ENCODE data around the gene NAGPA.

The NAGPA gene

GRCh38 chr16:5001571-5001970 lies 32.2 kb downstream of the NAGPA start:
- TF ChIP-seq CTCF (IDR thresholded peaks at IDR 0.05), result no peak
- H3K36me3 ChIP-seq, result no peaks in the 10 kb centered on the region
- H3K4me3 ChIP-seq (ENCODE audit: low read depth in 1 of 2, low read length in 1 of 2), result no peak overlapping the region
- H3K4me1 ChIP-seq (ENCODE audit: control insufficient read depth in 1 of 2, insufficient read depth in 1 of 2, low read depth in 1 of 2, low read length in 1 of 2), result no peaks in the 10 kb centered on the region
- no peaks in the 10 kb centered on the region for H3K9me3 ChIP-seq
- peaks cover 12% of the 10 kb centered on the region for H3K27me3 ChIP-seq
- H3K27ac ChIP-seq, result no peak overlapping the region

GRCh38 chr16:5000573-5001001 lies 33.1 kb downstream of the NAGPA start:
- Histone ChIP-seq H3K36me3 (no peaks in the 10 kb centered on the region), H3K27ac (no peak overlapping the region), H3K4me3 (ENCODE audit: low read depth in 1 of 2, low read length in 1 of 2) (no peak overlapping the region), H3K9me3 (no peaks in the 10 kb centered on the region), H3K27me3 (peaks cover 15% of the 10 kb centered on the region), H3K4me1 (ENCODE audit: control insufficient read depth in 1 of 2, insufficient read depth in 1 of 2, low read depth in 1 of 2, low read length in 1 of 2) (no peaks in the 10 kb centered on the region)
- TF ChIP-seq CTCF (IDR thresholded peaks at IDR 0.05), result no peak

GRCh38 chr16:4994719-4995434 lies 38.9 kb downstream of the NAGPA start:
- H3K4me1 ChIP-seq (ENCODE audit: control insufficient read depth in 1 of 2, insufficient read depth in 1 of 2, low read depth in 1 of 2, low read length in 1 of 2), result no peaks in the 10 kb centered on the region
- TF ChIP-seq CTCF (IDR thresholded peaks at IDR 0.05), result no peak
- no peak overlapping the region for H3K27ac ChIP-seq
- H3K27me3 ChIP-seq, result peaks cover 10% of the 10 kb centered on the region
- no peaks in the 10 kb centered on the region for H3K9me3 ChIP-seq
- H3K36me3 ChIP-seq, result no peaks in the 10 kb centered on the region
- no peak overlapping the region for H3K4me3 ChIP-seq (ENCODE audit: low read depth in 1 of 2, low read length in 1 of 2)

DNA sequence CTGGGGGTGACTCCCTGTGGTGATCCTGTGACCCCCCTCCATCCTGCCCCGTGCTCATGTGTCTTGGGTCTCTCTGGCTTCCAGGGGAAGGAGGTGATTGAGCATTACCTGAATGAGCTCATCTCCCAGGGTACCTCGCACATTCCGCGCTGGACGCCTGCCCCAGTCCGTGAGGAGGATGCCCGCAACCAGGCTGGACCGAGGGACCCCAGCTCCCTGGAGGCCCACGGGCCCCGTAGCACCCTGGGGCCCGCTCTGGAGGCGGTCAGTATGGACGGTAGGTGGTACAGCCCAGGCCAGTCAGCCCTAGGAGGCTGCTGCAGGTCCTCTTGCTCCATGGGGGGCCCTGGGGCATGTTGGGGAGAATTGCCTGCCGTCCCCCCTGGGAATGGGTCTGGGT lies 42.0 kb downstream of the NAGPA start:
- H3K4me1 ChIP-seq (ENCODE audit: control insufficient read depth in 1 of 2, insufficient read depth in 1 of 2, low read depth in 1 of 2, low read length in 1 of 2), result no peaks in the 10 kb centered on the region
- H3K27me3 ChIP-seq, result peaks cover 42% of the 10 kb centered on the region
- no peak for TF ChIP-seq CTCF (IDR thresholded peaks at IDR 0.05)
- no peaks in the 10 kb centered on the region for H3K9me3 ChIP-seq
- H3K27ac ChIP-seq, result no peak overlapping the region
- H3K36me3 ChIP-seq, result no peaks in the 10 kb centered on the region
- H3K4me3 ChIP-seq (ENCODE audit: low read depth in 1 of 2, low read length in 1 of 2), result no peak overlapping the region

- no peak overlapping the region for H3K27ac ChIP-seq
- no peak overlapping the region for H3K4me3 ChIP-seq (ENCODE audit: low read depth in 1 of 2, low read length in 1 of 2)
- no peaks in the 10 kb centered on the region for H3K4me1 ChIP-seq (ENCODE audit: control insufficient read depth in 1 of 2, insufficient read depth in 1 of 2, low read depth in 1 of 2, low read length in 1 of 2)
- H3K27me3 ChIP-seq, result peaks cover 52% of the 10 kb centered on the region
- no peaks in the 10 kb centered on the region for H3K36me3 ChIP-seq
- no peak for TF ChIP-seq CTCF (IDR thresholded peaks at IDR 0.05)
- H3K9me3 ChIP-seq, result no peaks in the 10 kb centered on the region
These were observed 43.3 kb downstream of the NAGPA start for GRCh38 chr16:4990415-4990814.
